Activated naive CD4-positive, alpha-beta T cell treated with anti-CD3 and anti-CD28 coated beads for 36 hours (primary cell): ENCODE results near the gene INO80E. TPM values are rescaled to one million over a fixed set of nuclear protein-coding genes. Genes with fewer than 3 reads are reported as not detected.
"Not testable (repeated sequence)": the region's sequence is repeated elsewhere in the genome, so short reads cannot be mapped to it uniquely, and the experiment has no call there.

Experiments used
- CTCF ChIA-PET: fragments of 350-600 bp; sonication (Branson Sonifier 250); formaldehyde crosslinking; loops from one replicate; lab custom pipeline; 2021; ENCODE audit warnings: antibody characterized with exemption; lab: Charles Lee
- DNase-seq: peaks from one replicate; pipeline ENCODE4 v3.0.0-alpha.2; 2020
- H3K27ac Mint-ChIP-seq: one replicate; pipeline ENCODE4 v1.8.0; 2021; ENCODE audit warnings: mild to moderate bottlenecking, mixed read lengths
- H3K27me3 Mint-ChIP-seq: one replicate; pipeline ENCODE4 v1.8.0; 2021; ENCODE audit warnings: low read depth, mixed read lengths
- H3K36me3 Mint-ChIP-seq: one replicate; pipeline ENCODE4 v1.8.0; 2021; ENCODE audit warnings: low read depth, mixed read lengths
- H3K4me1 Mint-ChIP-seq: one replicate; pipeline ENCODE4 v1.8.0; 2021; ENCODE audit warnings: low read depth, mixed read lengths
- H3K4me3 Mint-ChIP-seq: one replicate; pipeline ENCODE4 v1.8.0; 2021; ENCODE audit warnings: mild to moderate bottlenecking, moderate library complexity, mixed read lengths
- H3K9me3 Mint-ChIP-seq: one replicate; pipeline ENCODE4 v1.8.0; 2021; ENCODE audit warnings: mixed read lengths
- intact Hi-C: fragments of 100-400 bp; cut with micrococcal nuclease; formaldehyde crosslinking; loops from one replicate; pipeline ENCODE4 v1.15.1; 2023
- total RNA-seq, 2 experiments: library from RNA; stranded (reverse); gene quantifications; one replicate each; pipeline ENCODE4 v1.2.3, GENCODE V29; 2021

Gene INO80E, protein sequence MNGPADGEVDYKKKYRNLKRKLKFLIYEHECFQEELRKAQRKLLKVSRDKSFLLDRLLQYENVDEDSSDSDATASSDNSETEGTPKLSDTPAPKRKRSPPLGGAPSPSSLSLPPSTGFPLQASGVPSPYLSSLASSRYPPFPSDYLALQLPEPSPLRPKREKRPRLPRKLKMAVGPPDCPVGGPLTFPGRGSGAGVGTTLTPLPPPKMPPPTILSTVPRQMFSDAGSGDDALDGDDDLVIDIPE
- total RNA-seq: 10 to 100 TPM; 62.0 to 65.4 TPM

DNA sequence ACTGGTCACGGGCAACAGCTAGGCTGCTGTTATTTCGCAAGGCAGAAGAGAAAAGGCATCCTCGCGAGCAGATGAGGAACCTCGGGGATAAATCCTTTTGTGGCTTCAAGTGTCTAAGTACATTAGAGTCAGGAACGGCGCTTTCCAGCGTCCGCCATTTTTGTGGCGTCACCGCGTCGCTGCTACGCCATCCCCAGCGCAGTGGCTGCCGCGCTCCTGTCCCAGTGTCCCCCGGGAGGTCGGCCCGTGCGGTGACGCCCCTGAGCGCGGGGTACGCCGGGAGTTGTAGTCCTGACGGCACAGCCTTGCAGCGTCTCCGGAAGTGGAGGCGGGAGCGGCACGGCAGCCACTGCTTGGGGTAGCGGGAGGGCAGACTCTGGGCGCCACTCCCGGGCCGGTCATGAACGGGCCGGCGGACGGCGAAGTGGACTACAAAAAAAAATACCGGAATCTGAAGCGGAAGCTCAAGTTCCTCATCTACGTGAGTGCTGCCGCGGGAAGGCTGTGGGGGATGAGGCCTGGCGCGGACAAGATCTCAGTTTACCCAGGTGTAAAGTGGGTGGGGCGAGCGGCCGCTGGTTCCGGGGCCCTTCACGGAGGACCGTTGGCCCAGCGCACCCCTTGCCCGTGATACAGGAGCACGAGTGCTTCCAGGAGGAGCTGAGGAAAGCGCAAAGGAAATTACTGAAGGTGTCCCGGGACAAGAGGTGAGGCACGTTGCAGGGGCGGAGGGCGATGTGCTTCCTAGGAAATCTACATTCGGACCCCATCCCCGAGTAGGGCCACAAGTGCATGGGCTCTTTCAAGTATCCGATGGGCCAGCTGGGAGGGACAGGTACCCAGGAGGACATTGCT, at the start of gene INO80E:
TSS of gene INO80E (plus strand) at position 331 of the 855 bp plus-strand sequence. CDS start at position 401, 70 bp downstream.
- peaks cover 38% of the 10 kb centered on the region for H3K36me3 Mint-ChIP-seq
- DNase-seq: peak; percentile 100
- no peaks in the 10 kb centered on the region for H3K27me3 Mint-ChIP-seq
- H3K4me3 Mint-ChIP-seq: peak within 1 kb of the TSS; percentile 98
- peaks cover 32% of the 10 kb centered on the region for H3K4me1 Mint-ChIP-seq
- intact Hi-C loops: loop anchor here (1.0 kb wide), 5 partner anchors 23 to 191 kb away; partner anchors contain the start of genes ALDOA, CDIPT, KCTD13 and TAOK2
- CTCF ChIA-PET: interaction anchor here (1.2 kb wide), 2 partner anchors 294 to 297 kb away, joined by 3 read pairs; no protein-coding TSS in a partner anchor
- no peaks in the 10 kb centered on the region for H3K9me3 Mint-ChIP-seq
- H3K27ac Mint-ChIP-seq: peak within 1 kb of the TSS; percentile 98

DNA sequence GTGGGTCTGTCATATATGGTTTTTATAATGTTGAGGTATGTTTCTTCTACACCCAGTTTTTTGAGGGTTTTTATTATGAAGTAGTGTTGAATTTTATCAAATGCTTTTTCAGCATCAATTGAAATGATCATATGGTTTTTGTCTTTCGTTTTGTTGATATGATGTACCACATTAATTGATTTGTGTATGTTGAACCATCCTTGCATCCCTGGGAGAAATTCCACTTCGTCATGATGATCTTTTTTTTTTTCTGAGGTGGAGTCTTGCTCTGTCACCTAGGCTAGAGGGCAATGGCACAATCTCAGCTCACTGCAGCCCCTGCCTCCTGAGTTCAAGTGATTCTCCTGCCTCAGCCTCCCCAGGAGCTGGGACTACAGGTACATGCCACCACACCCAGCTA, 48.1 kb upstream of the INO80E start:
- Mint-ChIP-seq H3K4me3 (no peak overlapping the region), H3K4me1 (peaks cover under 1% of the 10 kb centered on the region), H3K9me3 (no peaks in the 10 kb centered on the region), H3K27me3 (no peaks in the 10 kb centered on the region), H3K27ac (no peak overlapping the region), H3K36me3 (no peaks in the 10 kb centered on the region)
- intact Hi-C loops: no loop called here
- no peak for DNase-seq
- CTCF ChIA-PET: interaction anchor here (0.6 to 0.8 kb wide), 4 partner anchors 25 to 176 kb away, joined by 3 to 5 read pairs (median 4); no protein-coding TSS in a partner anchor

DNA sequence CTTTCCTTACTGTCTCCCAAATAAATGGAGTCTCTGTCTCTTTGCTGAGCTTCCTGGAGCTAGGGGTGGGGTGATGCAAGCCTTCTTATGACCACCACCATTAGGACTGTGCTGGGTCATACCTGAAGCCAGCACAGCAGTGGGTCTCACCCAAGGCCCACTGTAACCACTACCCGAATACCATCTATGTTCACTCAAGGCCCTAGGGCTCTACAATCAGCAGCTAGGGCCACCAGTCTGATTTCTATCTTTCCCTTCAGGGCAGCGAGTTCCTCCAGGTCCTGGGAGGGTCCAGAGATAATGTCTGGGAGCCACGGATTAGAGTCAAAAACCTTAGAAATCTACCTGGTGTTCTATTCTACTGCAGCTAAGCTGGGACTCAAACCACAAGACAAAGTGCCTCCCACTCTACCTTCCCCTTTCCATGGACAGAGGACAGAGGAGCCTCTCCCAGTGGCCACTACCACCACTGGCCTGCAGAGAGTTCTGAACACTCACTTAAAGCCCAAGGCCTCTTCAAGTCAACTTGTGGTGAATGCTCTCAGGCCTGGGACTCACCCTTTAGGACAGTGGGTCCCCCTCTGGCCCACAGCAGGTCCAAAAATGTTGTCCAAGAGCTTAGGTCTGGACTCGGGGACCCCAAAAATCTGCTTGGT, 45.1 kb upstream of the INO80E start:
- intact Hi-C loops: no loop called here

DNA sequence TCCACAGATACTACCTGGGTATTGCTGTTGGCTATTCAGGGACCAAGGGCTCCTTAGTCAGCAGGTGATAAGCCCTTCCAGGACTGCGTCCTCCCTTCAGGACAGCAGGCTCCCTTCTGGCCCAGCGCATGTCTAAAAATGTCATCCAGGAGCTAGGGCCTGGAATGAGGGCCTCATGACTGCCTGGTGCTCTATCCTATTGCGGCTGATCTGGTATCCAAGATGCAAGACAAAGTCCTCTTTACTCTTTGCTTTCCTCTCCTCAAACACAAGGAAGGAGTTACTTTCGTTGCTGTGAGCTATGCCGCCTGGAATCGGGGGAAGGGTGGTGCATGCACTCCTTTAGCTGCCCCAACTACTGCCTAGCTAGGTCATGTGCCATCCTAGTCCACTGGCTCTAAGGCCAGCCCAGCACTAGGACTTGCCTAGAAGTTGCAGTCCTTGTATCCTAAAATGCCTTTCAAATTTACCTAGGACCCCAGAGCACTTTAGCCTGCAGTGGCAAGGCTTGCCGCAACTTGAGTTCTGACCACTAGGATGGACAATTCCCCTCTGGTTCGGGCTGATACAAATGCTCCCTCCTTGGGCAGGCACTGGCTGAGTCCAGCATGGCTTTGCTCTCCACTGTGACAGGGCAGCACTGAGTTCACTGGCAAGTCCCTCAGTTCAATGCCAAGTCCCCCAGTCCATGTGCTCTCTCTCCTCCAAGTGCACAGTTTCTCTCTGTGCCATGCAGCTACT, 44.2 kb upstream of the INO80E start:
- H3K27ac Mint-ChIP-seq: no peak overlapping the region
- no peak overlapping the region for H3K4me3 Mint-ChIP-seq
- intact Hi-C loops: no loop called here
- H3K27me3 Mint-ChIP-seq: no peaks in the 10 kb centered on the region
- CTCF ChIA-PET: no interaction called here
- no peaks in the 10 kb centered on the region for H3K9me3 Mint-ChIP-seq
- no peaks in the 10 kb centered on the region for H3K4me1 Mint-ChIP-seq
- no peak for DNase-seq
- H3K36me3 Mint-ChIP-seq: no peaks in the 10 kb centered on the region

More for the DNA sequence above, 45.1 kb upstream of the INO80E start:
- H3K27ac Mint-ChIP-seq: no peak overlapping the region
- no peaks in the 10 kb centered on the region for H3K36me3 Mint-ChIP-seq
- H3K4me3 Mint-ChIP-seq: no peak overlapping the region
- H3K4me1 Mint-ChIP-seq: no peaks in the 10 kb centered on the region
- no peaks in the 10 kb centered on the region for H3K27me3 Mint-ChIP-seq
- CTCF ChIA-PET: no interaction called here
- DNase-seq: no peak
- H3K9me3 Mint-ChIP-seq: no peaks in the 10 kb centered on the region

DNA sequence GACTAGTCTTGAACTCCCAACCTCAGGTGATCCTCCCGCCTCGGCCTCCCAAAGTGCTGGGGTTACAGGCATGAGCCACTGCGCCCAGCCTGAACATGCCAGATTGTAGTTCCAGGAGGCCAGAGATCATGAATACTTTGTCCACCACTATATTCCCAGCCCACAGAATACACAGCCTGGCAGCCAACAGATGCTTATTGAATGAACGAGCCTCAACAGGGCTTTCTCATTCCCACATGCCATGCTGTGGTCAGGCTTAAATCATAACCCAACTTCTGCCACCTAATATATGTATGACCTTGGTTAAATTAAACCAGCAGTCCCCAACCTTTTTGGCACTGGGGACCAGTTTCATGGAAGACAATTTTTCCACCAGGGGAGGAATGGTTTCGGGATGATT, 37.3 kb upstream of the INO80E start:
- Mint-ChIP-seq H3K9me3 (no peaks in the 10 kb centered on the region), H3K4me1 (peaks cover 20% of the 10 kb centered on the region), H3K4me3 (no peak overlapping the region), H3K36me3 (peaks cover 2% of the 10 kb centered on the region), H3K27me3 (no peaks in the 10 kb centered on the region), H3K27ac (no peak overlapping the region)
- no peak for DNase-seq
- CTCF ChIA-PET: no interaction called here
- intact Hi-C loops: no loop called here

DNA sequence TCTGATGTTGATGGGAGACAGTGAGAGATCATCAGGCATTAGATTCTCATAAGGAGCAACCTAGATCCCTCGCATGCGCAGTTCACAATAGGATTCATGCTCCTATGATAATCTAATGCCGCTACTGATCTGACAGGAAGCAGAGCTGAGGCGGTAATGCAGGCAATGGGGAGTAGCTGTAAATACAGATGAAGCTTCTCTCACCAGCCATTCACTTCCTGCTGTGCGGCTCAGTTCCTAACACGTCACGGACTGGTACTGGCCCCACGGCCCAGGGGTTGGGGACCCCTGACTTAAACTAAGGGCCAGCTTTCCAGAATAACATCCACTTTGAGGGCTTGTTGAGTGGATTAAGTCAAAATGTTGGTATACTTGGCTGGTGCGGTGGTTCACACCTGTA, 36.7 kb upstream of the INO80E start:
- peaks cover 20% of the 10 kb centered on the region for H3K4me1 Mint-ChIP-seq
- intact Hi-C loops: no loop called here
- H3K4me3 Mint-ChIP-seq: no peak overlapping the region
- no peaks in the 10 kb centered on the region for H3K27me3 Mint-ChIP-seq
- H3K27ac Mint-ChIP-seq: no peak overlapping the region
- DNase-seq: peak; percentile 13
- peaks cover 2% of the 10 kb centered on the region for H3K36me3 Mint-ChIP-seq
- no peaks in the 10 kb centered on the region for H3K9me3 Mint-ChIP-seq
- CTCF ChIA-PET: no interaction called here

DNA sequence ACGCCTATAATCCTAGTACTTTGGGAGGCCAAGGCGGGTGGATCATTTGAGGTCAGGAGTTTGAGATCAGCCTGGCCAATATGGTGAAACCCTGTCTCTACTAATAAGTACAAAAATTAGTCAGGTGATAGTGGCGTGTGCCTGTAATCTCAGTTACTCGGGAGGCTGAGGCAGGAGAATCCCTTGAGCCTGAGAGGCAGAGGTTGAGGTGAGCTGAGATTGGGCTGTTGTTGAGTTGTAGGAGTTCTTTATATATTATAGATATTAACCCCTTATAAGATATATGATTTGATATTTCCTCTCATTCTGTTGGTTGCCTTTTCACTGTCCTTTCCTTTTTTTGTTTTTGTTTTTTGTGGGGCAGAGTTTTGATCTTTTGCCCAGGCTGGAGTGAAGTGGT, 36.2 kb upstream of the INO80E start:
- H3K27ac Mint-ChIP-seq, H3K27me3 Mint-ChIP-seq, DNase-seq, H3K9me3 Mint-ChIP-seq, H3K36me3 Mint-ChIP-seq: not testable (repeated sequence)
- peak overlapping the region; percentile 21 for H3K4me3 Mint-ChIP-seq
- peaks cover 20% of the 10 kb centered on the region for H3K4me1 Mint-ChIP-seq
- intact Hi-C loops: loop anchor here (10.0 kb wide), 2 partner anchors 945 to 1005 kb away; partner anchors contain the start of gene NFATC2IP
- CTCF ChIA-PET: interaction anchor here (0.6 kb wide), 1 partner anchor 135 kb away, joined by 3 read pairs; no protein-coding TSS in a partner anchor

DNA sequence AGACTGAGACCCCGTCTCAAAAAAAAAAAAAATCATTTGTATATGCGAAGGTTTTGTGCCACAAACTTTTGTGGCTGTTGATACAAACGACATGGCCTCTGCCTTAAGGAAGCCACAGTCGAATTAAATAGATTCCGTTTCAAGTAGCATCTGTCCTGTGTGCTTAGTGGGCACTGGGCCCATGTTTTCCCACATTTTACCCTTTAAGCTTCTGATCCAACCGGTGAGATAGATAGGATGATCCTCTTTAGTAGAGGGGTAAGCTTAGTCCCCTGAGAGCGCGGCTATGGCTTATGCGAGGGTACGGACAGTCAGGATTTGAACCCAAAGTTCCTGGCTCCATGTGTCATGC, 34.9 kb upstream of the INO80E start:
- peaks cover 3% of the 10 kb centered on the region for H3K36me3 Mint-ChIP-seq
- H3K4me3 Mint-ChIP-seq: peak overlapping the region; percentile 87
- H3K27ac Mint-ChIP-seq: peak overlapping the region; percentile 83
- DNase-seq: no peak
- intact Hi-C loops: loop anchor here (1.0 to 10.0 kb wide), 3 partner anchors 35 to 1006 kb away; partner anchors contain the start of genes KCTD13 and NFATC2IP
- H3K9me3 Mint-ChIP-seq: no peaks in the 10 kb centered on the region
- H3K27me3 Mint-ChIP-seq: no peaks in the 10 kb centered on the region
- peaks cover 20% of the 10 kb centered on the region for H3K4me1 Mint-ChIP-seq
- CTCF ChIA-PET: interaction anchor here (0.6 to 2.4 kb wide), 9 partner anchors 12 to 281 kb away, joined by 3 to 20 read pairs (median 4); partner anchors contain the start of gene TAOK2

DNA sequence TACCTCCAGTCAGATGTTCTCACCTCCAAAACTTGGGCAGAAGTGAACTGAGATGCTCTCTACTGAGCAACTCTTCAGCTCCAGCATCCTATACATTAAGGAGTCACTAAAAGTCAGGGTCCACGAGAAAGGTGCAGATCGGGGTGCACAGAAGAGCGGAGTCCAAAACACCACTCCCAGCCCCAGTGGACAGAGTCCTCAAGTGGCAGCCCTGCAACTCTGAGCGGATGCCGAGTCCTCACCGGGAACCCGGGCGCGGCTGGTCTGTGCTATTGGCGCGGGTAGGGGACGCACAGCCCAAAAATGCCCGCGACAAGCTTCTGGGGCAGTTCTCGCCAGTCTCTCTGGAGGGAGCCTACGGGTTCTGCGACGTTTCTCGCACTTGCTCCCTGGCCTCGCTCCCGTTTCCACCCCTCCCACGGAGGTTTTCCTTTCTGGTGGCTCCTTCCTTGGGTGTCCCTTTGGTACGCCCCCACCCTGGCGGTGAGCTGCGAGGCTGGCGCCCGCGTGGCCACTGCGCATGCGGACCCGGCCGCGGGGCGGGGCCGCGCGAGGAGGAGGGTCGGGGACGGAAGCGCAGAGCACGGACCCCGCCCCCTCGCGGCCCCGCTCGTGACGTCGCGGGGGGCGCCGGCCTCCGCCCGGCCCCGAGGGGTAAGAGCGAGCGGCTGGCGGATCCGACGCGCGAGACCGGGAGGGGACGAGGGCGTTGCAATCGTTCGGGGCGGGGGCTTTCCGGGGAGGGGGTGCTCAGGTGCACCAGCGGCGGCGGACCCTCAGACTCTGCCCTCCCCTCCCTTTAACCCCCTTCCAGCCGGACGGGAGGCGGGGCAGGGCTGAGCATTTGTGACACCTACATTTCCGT, 34.3 kb upstream of the INO80E start, which contains the start of gene TMEM219:
TSS of gene TMEM219 (plus strand) at position 601 of the 865 bp plus-strand sequence. CDS start 1,065 bp downstream, outside the sequence.
- Mint-ChIP-seq H3K27me3 (no peaks in the 10 kb centered on the region), H3K27ac (peak within 1 kb of the TSS; percentile 83)

DNA sequence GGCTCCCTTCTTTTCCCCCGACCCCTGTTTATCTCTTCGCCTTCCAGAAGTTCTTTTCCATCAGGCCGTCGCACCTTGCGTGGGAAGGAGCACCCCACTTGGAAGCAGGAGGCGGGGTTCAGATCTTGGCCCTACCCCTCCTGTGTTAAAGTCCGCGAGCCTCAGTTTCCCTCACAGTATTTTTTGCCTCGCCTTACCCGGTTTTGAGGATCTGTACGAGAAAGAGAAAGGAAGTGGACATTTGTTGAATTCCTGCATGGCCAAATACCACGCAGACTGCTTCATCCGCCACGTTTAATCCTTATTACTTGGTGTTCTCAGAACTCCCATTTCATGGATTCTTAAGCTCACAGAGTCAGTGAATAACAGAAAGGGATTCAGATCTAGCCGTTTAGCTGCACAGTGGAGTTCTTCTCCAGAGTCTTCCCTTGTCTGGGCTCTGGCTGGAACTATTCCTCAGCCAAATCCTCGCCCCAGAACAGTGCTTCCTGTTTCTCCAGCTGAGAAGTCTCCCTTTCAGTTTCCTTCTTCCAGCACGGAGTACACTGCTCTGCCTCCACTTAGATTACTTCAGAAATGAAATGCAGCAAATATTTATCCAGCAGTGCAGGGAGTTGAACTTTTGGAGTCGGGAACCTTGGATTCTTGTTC, 33.6 kb upstream of the INO80E start:
- H3K27ac Mint-ChIP-seq: peak overlapping the region; percentile 76
- peaks cover 20% of the 10 kb centered on the region for H3K4me1 Mint-ChIP-seq
- intact Hi-C loops: loop anchor here (1.0 to 10.0 kb wide), 3 partner anchors 99 to 1008 kb away; partner anchors contain the start of genes CDIPT and NFATC2IP
- peaks cover 3% of the 10 kb centered on the region for H3K36me3 Mint-ChIP-seq
- no peaks in the 10 kb centered on the region for H3K27me3 Mint-ChIP-seq
- CTCF ChIA-PET: interaction anchor here (1.0 to 2.4 kb wide), 4 partner anchors 11 to 167 kb away, joined by 3 to 20 read pairs (median 4); partner anchors contain the start of gene TAOK2
- no peak for DNase-seq
- H3K4me3 Mint-ChIP-seq: peak overlapping the region; percentile 87
- H3K9me3 Mint-ChIP-seq: no peaks in the 10 kb centered on the region

More for the DNA sequence above, 34.3 kb upstream of the INO80E start, which contains the start of gene TMEM219:
- peaks cover 20% of the 10 kb centered on the region for H3K4me1 Mint-ChIP-seq
- peak; percentile 88 for DNase-seq
- H3K4me3 Mint-ChIP-seq: peak within 1 kb of the TSS; percentile 87
- intact Hi-C loops: loop anchor here (1.0 to 10.0 kb wide), 4 partner anchors 35 to 1007 kb away; partner anchors contain the start of genes CDIPT, KCTD13 and NFATC2IP
- CTCF ChIA-PET: interaction anchor here (0.6 to 2.4 kb wide), 8 partner anchors 11 to 282 kb away, joined by 3 to 20 read pairs (median 4); partner anchors contain the start of gene TAOK2
- H3K36me3 Mint-ChIP-seq: peaks cover 3% of the 10 kb centered on the region
- H3K9me3 Mint-ChIP-seq: no peaks in the 10 kb centered on the region
